ENCODE data around the gene IRX5.

Gene IRX5

GRCh38 chr16:54930869-54931119 is 129 bp downstream of the IRX5 start:
- DNase-seq (ENCODE audit: low spot score), result no peak
- TF ChIP-seq, protein P1, sequence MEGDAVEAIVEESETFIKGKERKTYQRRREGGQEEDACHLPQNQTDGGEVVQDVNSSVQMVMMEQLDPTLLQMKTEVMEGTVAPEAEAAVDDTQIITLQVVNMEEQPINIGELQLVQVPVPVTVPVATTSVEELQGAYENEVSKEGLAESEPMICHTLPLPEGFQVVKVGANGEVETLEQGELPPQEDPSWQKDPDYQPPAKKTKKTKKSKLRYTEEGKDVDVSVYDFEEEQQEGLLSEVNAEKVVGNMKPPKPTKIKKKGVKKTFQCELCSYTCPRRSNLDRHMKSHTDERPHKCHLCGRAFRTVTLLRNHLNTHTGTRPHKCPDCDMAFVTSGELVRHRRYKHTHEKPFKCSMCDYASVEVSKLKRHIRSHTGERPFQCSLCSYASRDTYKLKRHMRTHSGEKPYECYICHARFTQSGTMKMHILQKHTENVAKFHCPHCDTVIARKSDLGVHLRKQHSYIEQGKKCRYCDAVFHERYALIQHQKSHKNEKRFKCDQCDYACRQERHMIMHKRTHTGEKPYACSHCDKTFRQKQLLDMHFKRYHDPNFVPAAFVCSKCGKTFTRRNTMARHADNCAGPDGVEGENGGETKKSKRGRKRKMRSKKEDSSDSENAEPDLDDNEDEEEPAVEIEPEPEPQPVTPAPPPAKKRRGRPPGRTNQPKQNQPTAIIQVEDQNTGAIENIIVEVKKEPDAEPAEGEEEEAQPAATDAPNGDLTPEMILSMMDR (IDR thresholded peaks at IDR 0.05; ENCODE audit: extremely low read depth, missing control alignments), result no peak

DNA sequence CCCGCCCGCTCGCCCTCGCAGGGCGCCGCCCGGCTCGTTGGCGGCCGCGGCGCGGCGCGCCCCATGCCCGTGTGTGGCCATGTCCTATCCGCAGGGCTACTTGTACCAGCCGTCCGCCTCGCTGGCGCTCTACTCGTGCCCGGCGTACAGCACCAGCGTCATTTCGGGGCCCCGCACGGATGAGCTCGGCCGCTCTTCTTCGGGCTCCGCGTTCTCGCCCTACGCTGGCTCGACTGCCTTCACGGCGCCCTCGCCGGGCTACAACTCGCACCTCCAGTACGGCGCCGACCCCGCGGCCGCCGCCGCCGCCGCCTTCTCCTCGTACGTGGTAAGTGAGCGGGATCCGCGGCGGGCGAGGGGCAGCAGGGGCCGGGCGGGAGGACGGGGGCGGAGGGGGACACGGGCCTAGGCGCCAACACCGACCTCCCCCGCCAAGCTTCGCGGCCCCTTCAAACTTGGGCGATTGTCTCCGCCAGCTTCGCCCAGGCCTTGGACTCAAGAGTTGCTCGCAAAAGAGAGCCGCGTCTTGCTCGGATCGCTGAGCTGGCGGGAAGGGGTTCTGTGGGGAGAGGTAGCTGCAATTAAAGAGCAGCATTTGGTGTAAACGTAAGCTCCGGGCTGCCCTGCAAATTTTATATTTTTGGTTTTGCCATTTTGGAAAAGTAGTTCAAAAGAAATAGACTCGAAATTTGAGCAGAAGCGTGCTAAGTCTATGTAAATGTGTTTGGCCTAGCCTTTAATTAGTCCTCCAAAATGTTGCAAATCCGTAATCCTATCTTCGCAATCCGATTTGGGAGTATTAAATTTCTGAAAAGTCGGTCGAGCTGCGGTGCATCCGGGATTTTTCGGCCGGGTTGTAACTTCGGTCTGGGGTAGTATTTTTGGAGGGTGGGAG is 702 bp downstream of the IRX5 start:
- DNase-seq (ENCODE audit: low spot score), result peak; percentile 45

GRCh38 chr16:54932021-54932660 is 1.5 kb downstream of the IRX5 start:
- peak; percentile 20 for DNase-seq (ENCODE audit: low spot score)
- TF ChIP-seq, protein P1 (IDR thresholded peaks at IDR 0.05; ENCODE audit: extremely low read depth, missing control alignments), result no peak

More for the DNA sequence above, 702 bp downstream of the IRX5 start:
- TF ChIP-seq, protein P1 (IDR thresholded peaks at IDR 0.05; ENCODE audit: extremely low read depth, missing control alignments), result no peak

DNA sequence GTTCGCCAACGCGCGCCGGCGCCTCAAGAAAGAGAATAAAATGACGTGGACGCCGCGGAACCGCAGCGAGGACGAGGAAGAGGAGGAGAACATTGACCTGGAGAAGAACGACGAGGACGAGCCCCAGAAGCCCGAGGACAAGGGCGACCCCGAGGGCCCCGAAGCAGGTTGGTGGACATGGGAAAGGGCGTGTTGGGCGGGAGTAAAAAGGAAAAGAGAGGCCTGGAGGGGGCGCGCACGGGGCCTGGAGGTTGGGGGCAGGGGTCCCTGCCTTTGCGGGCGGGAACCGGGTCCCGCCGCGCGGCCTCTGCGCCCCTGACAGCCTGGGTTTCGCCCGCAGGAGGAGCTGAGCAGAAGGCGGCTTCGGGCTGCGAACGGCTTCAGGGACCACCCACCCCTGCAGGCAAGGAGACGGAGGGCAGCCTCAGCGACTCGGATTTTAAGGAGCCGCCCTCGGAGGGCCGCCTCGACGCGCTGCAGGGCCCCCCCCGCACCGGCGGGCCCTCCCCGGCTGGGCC is 2.1 kb downstream of the IRX5 start:
- DNase-seq (ENCODE audit: low spot score), result peak; percentile 28
- TF ChIP-seq, protein P1 (IDR thresholded peaks at IDR 0.05; ENCODE audit: extremely low read depth, missing control alignments), result no peak

- TF ChIP-seq, protein P1 (IDR thresholded peaks at IDR 0.05; ENCODE audit: extremely low read depth, missing control alignments), result no peak
Observed at GRCh38 chr16:54933281-54934011, 2.8 kb downstream of the IRX5 start.

DNA sequence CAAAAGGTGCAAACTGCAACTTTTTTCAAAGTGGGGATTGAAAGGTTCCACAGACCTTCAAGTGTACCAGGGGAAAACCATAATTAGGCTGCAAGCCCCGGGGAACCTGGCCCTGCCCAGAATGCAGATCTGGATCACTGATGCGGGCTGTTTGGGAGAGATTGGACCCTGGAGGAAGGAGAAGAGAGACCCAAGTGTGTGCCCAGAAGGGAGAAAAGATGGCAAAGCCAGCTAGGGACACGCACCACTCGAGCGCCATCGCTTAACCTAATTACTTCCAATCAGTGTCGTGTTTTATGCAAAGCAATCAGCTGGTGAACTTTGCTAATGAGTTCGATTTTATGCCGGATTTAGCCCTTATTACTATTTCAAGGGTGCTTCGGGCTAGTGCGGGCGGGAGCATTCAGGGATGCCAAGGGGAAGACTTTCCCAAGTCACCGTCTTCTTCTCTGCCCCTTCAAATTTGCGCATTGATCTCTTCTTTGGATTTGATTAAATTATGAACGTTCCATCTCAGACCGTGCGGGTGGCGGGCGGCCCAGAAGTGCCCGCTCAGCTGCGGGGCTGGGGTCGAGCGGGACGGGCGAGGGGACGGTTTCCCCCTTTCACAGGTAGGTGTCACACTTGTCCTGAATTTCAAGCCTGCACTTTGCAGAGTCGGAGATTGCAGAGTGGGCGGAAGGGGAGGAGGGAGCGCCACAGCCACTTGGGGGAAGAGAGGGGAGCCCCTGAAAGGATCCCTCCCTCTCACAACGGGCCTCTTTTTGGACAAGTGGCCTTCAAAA is 4.0 kb downstream of the IRX5 start:
- peak; percentile 46 for DNase-seq (ENCODE audit: low spot score)
- TF ChIP-seq, protein P1 (IDR thresholded peaks at IDR 0.05; ENCODE audit: extremely low read depth, missing control alignments), result peak; percentile 23

More at GRCh38 chr16:54933281-54934011, 2.8 kb downstream of the IRX5 start:
- no peak for DNase-seq (ENCODE audit: low spot score)

Data from GM20000 (cell line).